HG02588 (cell line): ENCODE measurements around the gene PLEKHG4B.
"Not testable (repeated sequence)": the region's sequence is repeated elsewhere in the genome, so short reads cannot be mapped to it uniquely, and the experiment has no call there.

Source experiments
- ATAC-seq: cut with Tn5 transposase; IDR thresholded peaks from one replicate; pipeline ENCODE4 v1.9.1; 2021; ENCODE audit warnings: mild to moderate bottlenecking, moderate library complexity; ENCODE audit not compliant: unreplicated experiment

PLEKHG4B gene

GRCh38 chr5:186091-187041 is 94.4 kb downstream of the PLEKHG4B start:
- no peak for ATAC-seq

- no peak for ATAC-seq
These were observed 95.1 kb downstream of the PLEKHG4B start for GRCh38 chr5:187042-187431.

- no peak for ATAC-seq
These were observed 95.9 kb downstream of the PLEKHG4B start for GRCh38 chr5:187617-188451.

- peak; percentile 85 for ATAC-seq
These were observed 96.8 kb downstream of the PLEKHG4B start for GRCh38 chr5:188488-189481.

- ATAC-seq = no peak
These were observed 97.5 kb downstream of the PLEKHG4B start for GRCh38 chr5:189486-189885.

GRCh38 chr5:189976-190365 is 98.0 kb downstream of the PLEKHG4B start:
- ATAC-seq = no peak

- no peak for ATAC-seq
These were observed 98.5 kb downstream of the PLEKHG4B start for GRCh38 chr5:190366-191035.

- peak; percentile 33 for ATAC-seq
These were observed 99.3 kb downstream of the PLEKHG4B start, which contains the start of gene LRRC14B for GRCh38 chr5:191036-191948. TSS of gene LRRC14B (plus strand) at chr5:191495. CDS start at chr5:191539, 44 bp downstream.

GRCh38 chr5:191949-192690 is 100.2 kb downstream of the PLEKHG4B start:
- ATAC-seq = no peak

GRCh38 chr5:192691-192969 is 100.7 kb downstream of the PLEKHG4B start:
- no peak for ATAC-seq

GRCh38 chr5:192970-193831 is 101.2 kb downstream of the PLEKHG4B start:
- no peak for ATAC-seq

- ATAC-seq = no peak
These were observed 102.1 kb downstream of the PLEKHG4B start for GRCh38 chr5:194102-194501.

GRCh38 chr5:194603-195209 is 102.7 kb downstream of the PLEKHG4B start:
- no peak for ATAC-seq

GRCh38 chr5:195401-196160 is 103.6 kb downstream of the PLEKHG4B start:
- ATAC-seq = no peak

- ATAC-seq = no peak
These were observed 104.4 kb downstream of the PLEKHG4B start for GRCh38 chr5:196350-196749.

GRCh38 chr5:197031-197430 is 105.1 kb downstream of the PLEKHG4B start:
- ATAC-seq = not testable (repeated sequence)
